Astrocyte of the spinal cord (primary cell): ENCODE data around the gene ETS2.
A peak's percentile ranks its signal among the peaks of the same experiment; 100 is the strongest.
"Not testable (repeated sequence)": the region's sequence is repeated elsewhere in the genome, so short reads cannot be mapped to it uniquely, and the experiment has no call there.

Experiments used
- DNase-seq: peaks from one replicate; pipeline ENCODE4 v3.0.0; 2011; ENCODE audit warnings: low read depth, low spot score
- H3K4me3 ChIP-seq: 2 replicates; pipeline ENCODE4 v1.5.1; 2011; ENCODE audit warnings: low read depth, mild to moderate bottlenecking, low read length, moderate library complexity
- in situ Hi-C: cut with HindIII; loops from 2 replicates; pipeline ENCODE4 v1.10.0; 2017; ENCODE audit warnings: low sequenced_read_pairs
- TF ChIP-seq, protein P1 (sequence below): IDR thresholded peaks from 2 replicates; pipeline ENCODE4 v1.5.1; 2012; ENCODE audit warnings: low read depth, mild to moderate bottlenecking, low read length, inconsistent platforms

The ETS2 gene

DNA sequence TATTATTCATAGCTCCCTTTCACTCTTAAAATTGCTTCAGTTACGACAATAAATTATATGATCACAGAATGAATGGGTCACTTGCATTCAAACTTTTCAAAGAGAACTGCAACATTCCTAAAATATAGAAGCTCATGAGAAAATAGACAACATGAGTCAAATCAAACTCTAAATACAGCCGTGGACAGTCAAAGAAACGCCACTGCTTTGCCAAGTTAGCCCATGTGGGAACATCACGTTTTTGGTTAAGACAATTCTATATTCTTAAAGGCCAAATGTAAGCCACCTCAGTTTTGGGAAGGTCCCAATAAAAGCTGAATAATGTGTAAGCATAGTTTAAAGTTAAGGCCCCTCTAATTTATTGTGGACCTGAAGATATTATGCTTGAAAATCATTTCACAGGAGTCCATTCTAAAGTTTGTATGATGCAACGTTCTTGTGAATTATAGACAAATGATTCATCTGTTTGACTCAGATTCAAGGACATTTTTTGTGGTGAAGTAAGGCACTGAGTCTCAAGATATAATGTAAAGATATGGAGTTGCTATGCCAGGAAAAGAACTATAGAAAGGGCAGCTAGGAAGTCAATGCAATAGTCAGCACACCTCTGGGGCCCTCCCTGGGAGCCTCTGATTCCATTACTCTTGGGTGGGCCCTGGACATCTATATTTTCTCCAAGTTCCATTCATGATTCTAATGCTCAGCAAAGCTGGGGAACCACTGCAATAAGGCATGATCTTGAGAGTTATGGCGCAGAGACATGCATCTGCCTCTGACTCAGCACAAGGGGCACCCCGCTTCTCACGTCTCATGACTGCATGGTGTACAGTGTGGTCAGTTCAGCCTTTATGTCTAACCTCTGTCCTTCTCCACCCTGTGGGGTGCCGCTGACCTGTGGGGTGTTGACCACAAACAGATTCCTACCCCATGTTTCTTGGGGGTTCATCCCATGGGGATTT is 33.9 kb downstream of the ETS2 start:
- in situ Hi-C loops, result no loop called here
- TF ChIP-seq, protein P1, sequence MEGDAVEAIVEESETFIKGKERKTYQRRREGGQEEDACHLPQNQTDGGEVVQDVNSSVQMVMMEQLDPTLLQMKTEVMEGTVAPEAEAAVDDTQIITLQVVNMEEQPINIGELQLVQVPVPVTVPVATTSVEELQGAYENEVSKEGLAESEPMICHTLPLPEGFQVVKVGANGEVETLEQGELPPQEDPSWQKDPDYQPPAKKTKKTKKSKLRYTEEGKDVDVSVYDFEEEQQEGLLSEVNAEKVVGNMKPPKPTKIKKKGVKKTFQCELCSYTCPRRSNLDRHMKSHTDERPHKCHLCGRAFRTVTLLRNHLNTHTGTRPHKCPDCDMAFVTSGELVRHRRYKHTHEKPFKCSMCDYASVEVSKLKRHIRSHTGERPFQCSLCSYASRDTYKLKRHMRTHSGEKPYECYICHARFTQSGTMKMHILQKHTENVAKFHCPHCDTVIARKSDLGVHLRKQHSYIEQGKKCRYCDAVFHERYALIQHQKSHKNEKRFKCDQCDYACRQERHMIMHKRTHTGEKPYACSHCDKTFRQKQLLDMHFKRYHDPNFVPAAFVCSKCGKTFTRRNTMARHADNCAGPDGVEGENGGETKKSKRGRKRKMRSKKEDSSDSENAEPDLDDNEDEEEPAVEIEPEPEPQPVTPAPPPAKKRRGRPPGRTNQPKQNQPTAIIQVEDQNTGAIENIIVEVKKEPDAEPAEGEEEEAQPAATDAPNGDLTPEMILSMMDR, result no peak
- peak; percentile 96 for DNase-seq
- no peak overlapping the region for H3K4me3 ChIP-seq

DNA sequence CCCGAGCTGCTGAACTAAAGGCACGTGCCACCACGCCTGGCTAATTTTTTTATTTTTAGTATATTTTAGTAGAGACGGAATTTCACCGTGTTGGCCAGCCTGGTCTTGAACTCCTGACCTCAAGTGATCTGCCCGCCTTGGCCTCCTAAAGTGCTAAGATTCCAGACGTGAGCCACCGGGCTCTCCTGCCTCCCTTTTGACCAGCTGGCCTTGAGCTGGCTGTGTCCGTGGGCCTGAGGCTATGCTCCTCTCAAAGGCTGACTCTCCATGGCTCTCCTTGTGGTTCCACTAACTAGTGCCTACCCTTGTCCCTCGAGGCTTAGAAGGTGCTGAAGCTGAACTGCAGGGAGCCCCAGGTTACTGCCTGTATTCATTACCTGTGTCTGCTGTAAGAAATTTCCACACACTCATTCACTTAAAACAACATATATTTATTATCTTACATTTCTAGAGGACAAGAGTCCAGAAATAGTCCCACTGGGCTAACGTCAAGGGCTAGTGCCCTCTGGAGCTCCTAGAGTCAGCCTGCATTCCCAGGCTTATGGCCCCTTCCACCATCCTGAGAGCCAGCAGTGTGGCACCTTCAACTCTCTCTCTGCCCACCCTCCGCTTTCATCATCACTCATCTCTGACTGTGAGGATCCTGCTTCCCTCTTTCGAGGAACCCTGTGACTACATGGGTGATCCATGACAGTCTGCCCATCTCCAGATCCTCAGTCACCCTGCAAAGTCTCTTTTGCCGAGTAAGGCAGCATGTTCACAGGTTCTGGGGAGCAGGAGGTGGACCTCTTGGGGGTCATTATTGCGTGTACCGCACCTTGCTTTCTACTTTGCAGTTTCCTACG is 34.9 kb downstream of the ETS2 start:
- in situ Hi-C loops, result no loop called here
- no peak for DNase-seq
- TF ChIP-seq, protein P1, result no peak
- no peak overlapping the region for H3K4me3 ChIP-seq

DNA sequence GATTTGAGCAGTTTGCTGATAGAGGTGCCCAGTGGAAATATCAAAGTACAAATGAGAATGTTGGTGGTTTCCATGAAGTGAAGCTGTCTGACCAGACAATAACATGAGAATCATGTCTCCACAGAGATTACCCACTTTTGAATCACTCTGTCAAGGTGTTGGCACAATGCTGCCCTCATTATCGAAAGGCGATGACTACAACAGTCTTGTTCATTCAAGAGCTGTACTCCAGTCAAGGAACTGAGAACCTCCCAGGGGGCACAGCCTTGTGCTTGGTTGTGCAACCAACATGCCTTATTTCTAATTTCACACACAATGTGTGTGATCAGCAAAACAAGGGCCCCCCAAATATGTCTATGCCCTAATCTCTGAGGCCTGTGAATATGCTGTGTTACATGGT is 35.7 kb downstream of the ETS2 start:
- TF ChIP-seq, protein P1, result no peak
- H3K4me3 ChIP-seq, result no peak overlapping the region
- in situ Hi-C loops, result no loop called here
- no peak for DNase-seq

DNA sequence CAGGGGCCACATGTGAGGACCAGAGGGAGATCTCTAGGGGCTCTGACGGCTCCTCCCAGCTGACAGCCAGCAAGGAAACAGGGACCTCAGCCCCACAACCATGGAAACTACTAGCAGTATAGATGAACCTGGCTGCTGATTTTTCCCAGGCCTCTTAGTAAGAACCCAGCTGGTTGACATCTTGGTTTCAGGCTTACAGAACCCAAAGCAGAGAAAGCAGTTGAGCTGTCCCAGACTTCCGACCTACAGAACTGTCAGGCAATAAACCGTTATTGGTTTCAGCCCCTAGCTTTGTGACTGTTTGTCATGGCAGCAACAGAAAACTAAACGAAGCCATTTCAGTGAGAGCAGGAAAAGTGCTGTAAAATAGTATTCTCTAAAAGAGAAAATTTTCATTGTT is 36.4 kb downstream of the ETS2 start:
- no peak for DNase-seq
- in situ Hi-C loops, result no loop called here
- TF ChIP-seq, protein P1, result no peak
- H3K4me3 ChIP-seq, result no peak overlapping the region

DNA sequence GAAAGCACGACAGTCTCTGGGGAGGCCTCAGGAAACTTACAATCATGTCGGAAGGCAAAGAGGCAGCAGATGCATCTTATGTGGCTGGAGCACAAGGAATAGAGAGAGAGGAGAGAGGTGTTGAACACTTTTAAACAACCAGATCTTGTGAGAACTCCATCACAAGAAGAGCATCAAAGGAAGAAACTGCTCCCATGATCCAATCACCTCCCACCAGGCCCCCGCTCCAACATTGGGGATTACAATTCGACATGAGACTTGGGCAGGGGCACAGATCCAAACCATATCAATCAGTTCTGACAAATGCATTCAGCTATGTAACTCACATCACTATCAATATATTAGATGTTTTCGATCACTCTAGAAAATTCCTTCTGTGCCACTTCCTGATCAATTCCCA is 37.6 kb downstream of the ETS2 start:
- in situ Hi-C loops, result no loop called here
- TF ChIP-seq, protein P1, result no peak
- no peak for DNase-seq

DNA sequence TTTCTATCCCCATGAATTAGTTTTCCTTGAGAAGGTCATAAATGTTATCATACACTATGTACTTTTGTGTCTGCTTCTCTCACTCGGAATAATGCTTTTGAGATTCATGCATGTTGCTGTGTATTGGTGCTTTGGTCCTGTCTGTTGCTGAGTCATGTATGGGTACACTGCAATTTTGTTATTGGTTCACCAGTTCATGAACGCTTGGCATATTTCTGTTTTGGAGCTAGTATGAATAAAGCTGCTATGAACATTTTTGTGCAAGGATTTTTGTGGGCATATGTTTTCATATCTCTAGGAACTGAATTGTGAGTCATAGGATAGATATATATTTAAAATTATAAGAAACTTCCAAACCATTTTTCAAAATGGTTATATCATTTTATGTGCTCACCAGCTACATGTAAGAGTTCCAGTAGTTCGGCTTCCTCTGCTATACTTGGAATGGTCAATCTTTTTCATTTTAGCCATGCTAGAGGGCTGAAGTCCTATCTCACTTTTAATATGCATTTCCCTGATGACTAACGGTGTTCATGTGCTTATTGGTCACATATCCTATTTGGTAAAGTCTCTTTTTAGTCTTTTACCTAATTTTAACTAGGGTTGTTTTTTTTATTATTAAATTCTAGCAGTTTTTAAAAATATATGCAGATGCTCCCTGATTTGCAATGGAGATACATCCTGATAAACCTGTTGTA is 38.2 kb downstream of the ETS2 start:
- TF ChIP-seq, protein P1, result no peak
- DNase-seq, result peak; percentile 65
- no peak overlapping the region for H3K4me3 ChIP-seq
- in situ Hi-C loops, result no loop called here

More for the DNA sequence above, 37.6 kb downstream of the ETS2 start:
- H3K4me3 ChIP-seq, result no peak overlapping the region

DNA sequence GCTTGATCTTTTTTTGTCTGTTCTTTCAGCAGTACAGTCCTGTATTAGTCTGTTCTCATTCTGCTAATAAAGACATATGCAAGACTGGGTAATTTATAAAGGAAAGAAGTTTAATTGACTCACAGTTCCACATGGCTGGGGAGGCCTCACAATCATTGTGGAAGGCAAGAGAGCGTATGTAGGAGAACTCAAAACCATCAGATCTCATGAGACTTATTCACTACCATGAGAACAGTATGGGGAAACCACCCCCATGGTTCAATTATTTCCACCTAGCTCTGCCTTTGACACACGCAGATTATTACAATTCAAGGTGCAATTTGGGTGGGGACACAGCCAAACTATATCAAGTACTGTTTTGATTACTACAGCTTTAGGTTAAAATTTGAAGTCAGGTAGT is 39.6 kb downstream of the ETS2 start:
- in situ Hi-C loops, H3K4me3 ChIP-seq, DNase-seq: not testable (repeated sequence)
